TTC549 (cell line): ENCODE data around the gene NNMT.
"Not testable (repeated sequence)": the region's sequence is repeated elsewhere in the genome, so short reads cannot be mapped to it uniquely, and the experiment has no call there.

Experiments used
- FAIRE-seq: peaks from 2 replicates; lab custom pipeline; 2012; peaks lifted over from hg19 to GRCh38; lab: Jason Lieb, UNC

Gene NNMT

DNA sequence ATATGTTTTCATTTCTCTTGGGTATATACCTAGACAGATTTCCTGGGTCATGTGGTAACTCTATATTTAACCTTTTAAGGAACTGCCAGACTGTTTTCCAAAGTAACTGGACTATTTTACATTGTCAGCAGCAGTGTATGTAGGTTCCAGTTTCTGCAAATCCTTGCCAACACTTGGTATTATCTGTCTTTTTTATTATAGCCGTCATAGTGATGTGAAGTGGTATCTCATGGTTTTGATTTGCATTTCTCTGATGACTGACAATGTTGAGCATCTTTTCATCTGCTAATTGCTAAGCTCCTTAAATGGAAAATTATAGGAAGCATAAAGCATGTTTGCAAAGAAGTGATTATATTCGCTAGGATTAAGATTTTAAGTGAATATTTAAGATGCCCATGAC lies 13.9 kb downstream of the NNMT start:
- no peak for FAIRE-seq

DNA sequence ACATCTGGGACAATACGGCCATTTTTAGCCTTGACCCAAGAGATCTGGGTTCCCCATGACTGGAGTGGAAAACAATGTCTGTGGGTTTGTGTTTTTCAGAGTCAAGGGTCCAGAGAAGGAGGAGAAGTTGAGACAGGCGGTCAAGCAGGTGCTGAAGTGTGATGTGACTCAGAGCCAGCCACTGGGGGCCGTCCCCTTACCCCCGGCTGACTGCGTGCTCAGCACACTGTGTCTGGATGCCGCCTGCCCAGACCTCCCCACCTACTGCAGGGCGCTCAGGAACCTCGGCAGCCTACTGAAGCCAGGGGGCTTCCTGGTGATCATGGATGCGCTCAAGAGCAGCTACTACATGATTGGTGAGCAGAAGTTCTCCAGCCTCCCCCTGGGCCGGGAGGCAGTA lies 15.7 kb downstream of the NNMT start:
- no peak for FAIRE-seq

DNA sequence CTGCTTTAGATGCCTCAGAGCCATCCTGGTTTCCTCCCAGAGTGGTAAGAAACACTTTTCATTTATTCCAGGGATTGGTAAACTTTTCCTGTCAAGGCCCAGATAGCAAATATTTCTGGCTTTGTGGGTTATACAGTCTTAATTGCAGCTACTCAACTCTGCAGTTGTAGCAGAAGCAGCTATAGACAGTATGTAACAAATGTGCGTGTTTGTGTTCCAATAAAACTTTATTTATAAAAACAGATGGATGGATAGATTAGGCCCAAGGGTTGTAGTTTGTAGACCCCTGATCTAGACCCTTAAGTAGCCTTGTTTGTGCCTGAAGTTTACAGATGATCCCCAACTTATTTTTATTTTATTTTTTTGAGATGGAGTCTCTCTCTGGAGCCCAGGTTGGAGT lies 17.9 kb downstream of the NNMT start:
- FAIRE-seq, result no peak

DNA sequence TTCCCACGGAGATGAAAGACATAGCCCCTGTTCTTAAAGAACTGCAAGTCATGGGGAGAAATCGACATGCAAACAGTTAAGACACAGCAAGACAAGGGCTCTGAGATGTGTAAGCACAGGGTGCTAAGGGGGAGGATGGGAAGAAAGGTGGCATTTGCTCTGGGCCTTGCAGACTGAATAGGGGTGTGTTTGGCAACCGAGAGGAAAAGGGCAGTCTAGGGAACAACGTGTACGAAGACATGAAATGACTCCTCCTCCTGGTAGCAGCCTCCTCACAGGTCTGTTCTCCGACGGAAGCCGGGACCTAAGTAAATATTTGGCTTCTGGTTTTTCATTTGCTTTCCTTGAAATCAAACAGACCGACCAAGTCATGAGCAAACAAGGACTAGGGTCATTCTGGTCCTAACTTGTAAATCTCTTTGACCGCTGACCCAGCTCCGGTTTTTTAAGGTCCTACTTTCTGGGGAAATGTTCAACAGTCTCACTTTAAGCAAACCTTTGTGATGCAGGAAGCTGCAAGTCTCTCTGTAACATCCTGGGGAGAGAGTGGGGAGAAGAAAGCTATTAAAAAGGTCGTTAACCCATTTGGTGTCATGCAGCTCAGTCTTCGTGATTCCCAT lies 19.7 kb downstream of the NNMT start:
- no peak for FAIRE-seq

DNA sequence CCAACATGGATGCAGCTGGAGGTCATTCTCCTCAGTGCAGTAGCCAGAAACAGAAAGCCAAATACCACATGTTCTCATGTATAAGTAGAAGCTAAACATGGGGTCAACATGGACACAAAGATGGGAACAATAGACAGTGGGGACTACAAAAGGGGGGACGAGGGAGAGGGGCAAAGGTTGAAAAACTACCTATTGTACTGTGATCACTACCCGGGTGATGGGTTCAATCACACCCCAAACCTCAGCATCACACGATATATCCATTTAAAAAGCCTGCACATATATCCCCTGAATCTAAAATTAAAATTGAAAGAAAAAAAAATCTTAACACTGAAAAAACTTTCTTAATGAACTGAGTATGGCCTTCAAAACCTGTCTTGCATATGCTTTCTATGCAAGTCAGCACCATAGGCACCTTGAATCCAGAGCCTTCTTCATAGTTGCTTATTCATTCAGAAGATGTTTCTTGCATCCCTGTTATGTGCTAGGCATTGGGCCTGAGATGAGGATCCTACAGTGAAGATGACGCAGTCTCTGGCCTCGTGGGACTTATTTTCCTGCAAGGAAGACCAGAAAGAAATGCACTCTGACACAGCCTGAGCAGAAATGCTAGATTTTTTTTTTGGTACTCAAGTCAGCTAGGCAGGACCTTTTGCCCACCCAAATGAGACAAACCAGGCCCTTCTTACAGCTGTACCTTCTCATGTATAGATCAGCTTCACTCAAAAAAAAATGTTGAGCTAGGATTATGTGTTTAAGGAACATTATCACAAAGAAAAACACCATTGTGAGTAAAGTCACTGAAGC lies 21.0 kb downstream of the NNMT start:
- FAIRE-seq, result no peak

DNA sequence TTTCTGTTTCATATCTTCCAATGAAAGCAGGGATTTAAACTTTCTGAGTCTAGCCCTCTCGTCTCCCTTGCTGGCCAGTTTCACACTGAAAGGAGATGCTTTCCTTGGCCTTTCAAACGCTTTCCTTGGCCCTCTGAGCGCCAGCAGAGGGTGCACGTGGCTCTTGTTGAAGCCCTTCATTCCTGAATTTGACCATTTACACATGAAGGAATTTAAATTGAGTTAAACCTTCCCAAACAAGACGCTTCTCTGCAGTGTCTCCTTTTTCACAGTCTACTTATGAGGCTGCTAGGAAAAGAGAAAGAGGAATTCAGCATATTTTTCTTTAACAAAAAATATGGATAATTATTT lies 21.6 kb downstream of the NNMT start:
- FAIRE-seq, result no peak

DNA sequence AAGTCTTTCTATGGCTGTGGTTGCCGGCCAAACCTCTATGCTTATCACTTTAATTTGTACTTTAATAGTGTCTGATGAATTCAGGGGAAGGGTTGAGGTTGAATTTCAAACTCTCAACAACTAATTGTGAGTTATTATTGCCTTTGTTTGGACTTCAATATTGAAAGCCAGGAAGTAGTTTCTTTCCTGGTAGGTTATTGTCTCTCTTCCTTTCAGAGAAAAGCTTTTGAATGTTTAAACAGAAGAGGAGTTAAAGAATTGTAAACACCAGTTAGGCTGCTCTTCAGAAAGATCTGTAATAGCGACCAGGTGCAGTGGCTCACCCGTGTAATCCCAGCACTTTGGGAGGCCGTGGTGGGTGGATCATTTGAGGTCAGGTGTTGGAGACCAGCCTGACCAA lies 22.2 kb downstream of the NNMT start:
- FAIRE-seq, result no peak

DNA sequence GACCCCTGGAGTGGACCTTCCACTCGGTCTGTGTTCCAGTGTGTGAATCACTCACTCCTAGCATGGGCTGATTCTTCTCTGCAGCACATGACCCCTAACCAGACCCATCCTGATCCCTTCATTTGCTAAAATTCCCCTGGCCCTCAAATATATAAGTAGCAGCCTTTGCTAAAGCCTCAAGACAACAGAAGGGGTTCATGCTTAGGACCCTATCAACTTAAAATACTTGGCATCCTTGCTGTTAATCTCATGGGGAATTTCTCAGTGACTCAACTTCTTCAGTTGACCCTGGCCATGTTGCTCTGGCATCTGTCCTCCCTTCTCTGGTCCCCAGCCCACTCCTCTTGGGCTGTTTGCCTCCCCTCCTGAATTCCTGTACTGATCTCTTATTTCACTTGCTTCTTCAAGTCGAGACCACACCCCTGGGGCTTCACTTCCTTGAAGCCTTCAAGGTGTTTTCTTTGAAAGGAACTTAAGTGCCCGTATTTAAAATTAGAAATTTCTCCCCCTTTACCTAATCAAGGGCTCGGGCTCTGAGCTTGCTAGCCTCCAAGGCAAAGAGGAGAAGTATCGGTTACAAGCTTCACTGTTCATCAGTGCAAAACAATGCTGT lies 23.6 kb downstream of the NNMT start:
- FAIRE-seq, result no peak

DNA sequence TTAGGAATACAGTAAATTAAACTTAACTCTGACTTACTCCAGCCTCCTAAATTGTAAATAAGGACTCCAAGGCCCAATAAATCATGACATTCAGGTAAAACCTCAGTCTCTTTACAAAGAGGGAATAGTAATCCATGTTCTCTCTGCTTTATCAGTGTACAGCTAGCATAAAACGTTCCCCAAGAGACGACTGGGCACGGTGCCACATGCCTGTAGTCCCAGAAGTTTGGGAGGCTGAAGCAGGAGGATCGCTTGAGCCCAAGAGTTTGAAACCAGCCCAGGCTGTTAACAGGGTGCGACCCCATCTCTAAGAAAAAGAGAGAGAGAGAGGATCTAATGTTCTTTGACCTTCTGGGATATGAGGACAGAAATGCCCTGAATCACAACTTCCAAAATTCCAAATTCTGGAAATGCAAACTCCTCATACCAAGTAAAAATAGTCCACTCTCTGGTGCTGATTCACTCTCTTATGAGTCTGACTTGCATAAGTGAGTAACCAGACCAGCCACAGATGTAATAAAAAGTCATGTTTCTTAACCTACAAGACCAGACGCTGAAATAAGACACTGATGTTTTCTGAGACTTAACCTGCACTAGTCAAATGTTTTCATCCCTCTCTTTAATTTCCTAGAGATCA lies 25.5 kb downstream of the NNMT start:
- FAIRE-seq, result no peak

DNA sequence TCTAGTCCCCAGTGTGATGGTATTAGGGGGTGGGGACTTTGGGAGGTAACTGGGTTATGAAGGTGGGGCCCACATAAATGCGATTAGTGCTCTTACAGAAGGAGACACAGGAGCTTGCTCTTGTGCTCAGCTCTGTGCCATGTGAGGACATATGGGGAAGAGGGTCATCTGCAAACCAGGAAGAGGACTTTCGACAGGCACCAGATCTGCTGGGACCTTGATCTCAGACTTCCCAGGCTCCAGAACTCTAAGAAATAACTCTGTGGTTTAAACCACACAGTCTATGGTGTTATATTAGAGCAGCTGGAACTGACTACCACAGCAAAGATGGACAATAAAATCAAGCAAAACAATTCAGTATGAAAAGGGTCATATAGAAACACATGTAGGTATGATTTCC lies 26.7 kb downstream of the NNMT start:
- no peak for FAIRE-seq

DNA sequence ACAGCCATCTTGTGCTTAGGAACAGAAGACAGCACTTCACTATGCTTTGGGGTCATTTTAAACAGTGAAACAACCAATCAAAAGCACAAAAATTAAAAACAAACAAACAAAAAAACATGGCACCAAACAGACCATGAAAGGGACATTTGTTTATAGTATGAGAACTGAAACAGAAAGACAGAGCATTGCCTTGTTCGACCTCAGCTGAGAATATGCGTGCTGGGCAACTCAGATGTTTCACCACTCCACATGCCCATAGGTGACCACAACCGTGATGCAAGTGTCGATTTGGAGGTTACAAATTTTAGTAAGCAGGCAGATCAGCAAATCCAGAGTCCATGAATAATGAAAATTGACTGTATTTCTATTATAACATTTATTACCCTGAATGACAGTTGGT lies 30.0 kb downstream of the NNMT start:
- FAIRE-seq, result no peak

DNA sequence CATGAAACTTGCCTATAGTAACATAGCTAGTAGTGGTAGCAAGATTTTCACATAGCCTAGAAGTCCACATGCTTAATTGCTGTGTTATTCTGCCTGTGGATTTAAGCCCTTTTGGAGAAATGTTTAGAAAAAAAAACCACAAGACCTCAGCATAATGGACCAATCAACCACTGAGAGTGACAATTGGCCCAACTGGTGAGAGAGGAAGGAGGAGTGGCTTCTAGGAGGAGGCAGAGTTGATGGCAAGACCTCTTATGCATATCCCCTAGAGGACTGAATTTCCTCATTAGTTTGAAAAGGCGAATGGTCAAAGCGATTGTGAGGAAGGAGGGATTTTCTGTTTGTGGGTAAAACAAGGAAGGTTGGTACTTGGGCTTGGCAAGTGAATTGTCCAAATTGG lies 30.6 kb downstream of the NNMT start:
- FAIRE-seq, result no peak

DNA sequence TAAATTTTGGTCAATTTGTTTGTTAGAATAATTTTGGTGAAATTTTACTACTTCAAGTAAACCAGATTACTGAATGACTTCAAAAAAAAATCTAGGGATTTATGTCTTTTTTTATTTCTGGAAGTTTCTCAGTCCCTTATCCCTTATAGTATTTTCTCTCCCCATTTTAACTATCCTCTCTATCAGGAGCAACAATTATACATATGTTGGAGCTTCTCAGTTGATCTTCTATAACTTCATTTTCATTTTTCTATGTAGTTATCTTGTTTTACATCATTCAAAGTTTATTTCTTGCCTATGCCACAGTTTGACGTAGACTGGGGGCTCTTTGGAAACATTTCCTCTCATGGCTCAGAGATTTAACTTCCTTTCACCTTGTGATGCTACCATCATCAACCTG lies 34.2 kb downstream of the NNMT start:
- FAIRE-seq, result no peak

DNA sequence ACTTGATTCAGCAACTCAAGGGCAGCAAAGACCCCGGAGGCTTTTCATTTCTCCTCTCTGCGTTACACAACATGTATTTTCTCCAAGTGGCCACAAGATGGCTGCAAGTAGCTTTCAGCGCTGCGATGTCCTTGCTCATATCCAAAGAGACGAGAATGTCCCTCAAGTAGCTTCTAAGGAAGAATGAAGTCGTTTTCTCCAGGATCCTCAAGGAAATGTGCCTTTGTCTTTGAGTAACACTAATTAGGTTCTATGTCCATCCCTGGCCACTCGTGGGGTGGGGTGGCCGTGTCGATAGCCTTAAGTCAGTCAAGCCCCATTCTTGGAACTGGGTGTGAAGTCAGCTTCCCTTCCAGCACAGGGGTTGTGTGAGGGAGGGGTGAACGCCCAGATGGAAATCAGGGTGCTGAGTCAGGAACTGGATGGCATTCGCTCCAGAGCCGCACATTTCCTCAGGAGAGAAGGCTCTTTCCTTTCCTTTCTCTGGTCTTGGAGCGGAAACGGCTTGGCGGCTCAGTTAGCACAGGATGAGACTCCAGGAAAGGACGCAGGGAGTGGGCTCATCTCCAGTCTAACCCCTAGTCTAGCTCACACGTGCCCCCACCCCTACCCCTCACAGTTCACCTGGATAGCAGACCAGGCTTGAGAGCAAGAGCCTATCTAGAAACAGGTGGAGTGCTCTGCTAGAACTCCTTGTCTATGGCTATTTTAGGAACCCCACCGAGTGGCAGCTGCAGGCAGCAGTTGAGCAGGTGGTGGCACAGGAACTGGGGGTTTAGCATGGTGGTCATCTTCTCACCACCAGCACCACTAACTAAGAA lies 44.3 kb downstream of the NNMT start:
- FAIRE-seq, result peak; percentile 13

DNA sequence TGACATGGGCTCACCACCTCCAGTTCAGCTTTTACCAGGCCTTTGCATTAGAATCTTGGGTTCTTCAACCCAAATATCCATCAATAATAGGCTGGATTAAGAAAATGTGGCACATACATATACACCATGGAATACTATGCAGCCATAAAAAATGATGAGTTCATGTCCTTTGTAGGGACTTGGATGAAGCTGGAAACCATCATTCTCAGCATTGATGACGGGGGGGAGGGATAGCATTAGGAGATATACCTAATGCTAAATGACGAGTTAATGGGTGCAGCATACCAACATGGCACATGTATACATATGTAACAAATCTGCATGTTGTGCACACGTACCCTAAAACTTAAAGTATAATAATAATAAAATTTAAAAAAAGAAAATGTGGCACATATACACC lies 45.5 kb downstream of the NNMT start:
- FAIRE-seq, result not testable (repeated sequence)

DNA sequence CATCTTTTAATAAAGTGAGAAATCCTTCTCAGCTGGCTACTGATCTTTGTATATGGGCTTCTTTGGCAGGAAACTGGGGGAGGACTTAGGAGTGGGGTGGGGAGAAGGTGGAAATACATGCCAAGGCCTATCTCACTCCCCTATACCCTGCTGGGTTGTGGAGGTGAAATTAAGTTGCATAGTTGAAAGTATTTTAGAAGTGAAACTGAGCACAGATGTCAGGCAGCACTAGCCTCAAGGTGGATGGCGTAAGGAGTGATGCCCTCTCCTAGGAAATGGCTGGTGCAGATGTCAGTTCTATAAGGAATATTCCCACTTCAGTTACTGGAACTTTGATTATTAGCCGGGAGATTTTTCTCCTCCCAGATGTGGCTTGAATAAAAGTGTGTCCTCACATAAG lies 46.3 kb downstream of the NNMT start:
- FAIRE-seq, result no peak

DNA sequence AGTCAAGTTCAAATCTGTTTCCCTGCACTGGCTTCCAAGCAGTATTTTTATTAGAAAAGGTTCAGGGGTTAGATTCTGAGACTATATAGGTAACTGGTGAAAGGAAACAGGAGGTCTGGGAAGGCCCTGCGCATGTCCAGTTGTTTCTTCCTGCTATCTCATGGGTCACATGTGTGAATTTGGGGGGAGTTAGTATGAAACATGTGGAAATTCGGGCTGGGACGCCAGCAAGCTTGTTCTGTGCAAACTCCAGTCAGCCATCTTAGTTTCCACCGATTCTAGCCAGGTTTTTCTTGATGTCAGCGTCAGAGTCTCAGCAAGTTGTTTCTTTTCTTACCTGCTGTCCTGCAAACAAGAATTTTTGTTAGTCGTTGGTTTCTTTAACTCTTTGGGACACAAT lies 46.8 kb downstream of the NNMT start:
- no peak for FAIRE-seq

DNA sequence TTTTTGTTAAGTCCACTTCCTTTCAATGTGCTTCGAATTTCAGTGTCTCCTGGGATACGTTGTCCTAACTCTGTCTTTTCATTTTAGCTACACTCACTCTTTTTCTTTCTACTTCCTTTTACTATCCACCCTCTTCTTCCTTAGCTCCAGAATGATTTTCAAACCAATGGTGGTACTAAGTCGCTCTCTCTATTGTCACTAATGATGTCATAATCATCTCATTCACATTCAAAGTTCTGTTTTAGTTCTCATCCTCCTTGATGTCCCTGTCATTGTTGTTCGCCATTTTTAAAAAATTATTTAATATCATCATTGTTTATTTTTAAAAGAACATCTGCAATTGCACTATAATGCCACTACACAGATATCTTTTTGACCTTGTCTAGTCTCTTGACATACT lies 47.3 kb downstream of the NNMT start:
- no peak for FAIRE-seq

DNA sequence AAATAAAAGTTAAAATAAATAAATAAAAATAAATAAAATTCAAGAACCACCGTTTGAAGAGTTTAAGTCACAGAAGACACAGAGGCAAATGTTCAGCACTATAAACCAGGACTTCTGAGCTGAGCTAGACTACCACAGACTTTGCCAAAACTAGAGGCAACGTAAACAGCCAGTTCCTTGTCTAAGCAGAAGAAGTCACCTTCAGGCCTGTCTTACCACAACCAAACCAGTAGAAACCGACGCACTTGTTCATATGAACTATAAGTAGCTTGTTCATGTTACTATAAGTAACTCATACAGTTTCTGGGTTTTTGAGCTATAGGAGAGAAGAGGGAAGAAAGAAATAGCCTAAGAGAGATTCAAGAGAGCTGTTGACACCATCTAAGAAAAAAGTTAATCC lies 48.3 kb downstream of the NNMT start:
- FAIRE-seq, result no peak

DNA sequence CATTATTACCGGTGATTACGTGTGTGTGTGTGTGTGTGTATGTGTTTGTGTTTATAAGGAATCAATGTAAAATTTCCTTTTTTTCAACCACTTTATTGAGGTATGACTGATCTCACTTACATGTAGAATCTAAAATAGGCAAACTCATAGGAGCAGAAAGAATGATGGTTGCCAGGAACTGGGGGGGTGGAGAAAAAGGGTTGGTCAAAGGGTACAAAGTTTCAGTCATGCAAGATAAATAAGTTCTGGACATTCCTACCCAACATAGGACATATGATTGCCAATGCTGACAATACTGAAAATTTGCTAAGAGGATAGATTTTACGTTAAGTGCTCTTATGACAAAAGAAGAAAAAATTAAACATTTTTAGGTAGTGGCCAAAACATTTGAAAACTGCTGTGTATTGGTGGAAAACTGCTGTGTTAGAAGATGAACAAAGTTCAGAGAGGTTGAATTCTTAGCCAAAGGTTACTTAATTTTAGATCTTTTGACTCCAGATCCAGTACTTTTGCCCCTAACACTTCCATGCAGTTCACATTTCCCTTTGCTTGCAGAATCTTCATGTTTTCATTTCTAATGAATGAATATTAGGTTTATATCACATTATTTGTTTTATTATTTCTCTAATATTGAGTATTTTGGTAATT lies 49.5 kb downstream of the NNMT start:
- FAIRE-seq, result no peak

DNA sequence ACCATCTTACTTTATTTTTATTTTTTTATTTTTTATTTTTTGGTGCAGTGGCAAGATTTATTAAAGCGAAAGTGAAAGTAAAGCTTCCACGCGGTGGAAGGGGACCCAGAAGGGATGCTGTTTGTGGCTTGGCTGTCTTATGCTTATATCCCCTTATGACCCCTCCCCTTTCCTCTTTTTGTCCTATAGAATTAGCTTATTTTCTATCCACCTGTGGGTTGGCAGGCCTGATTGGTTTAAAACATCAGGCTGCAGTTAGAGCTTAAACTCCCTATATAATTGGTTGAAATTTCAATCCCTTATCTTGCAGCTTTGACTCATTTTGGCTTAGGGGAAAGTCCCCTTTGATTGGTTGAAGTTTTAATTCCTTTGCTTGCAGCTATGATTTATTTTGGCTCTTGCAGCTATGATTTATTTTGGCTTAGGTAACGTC lies 50.5 kb downstream of the NNMT start:
- FAIRE-seq, result no peak
